OCI-LY3 (cell line): ENCODE data around the gene APOL5.

Source experiments
- EZH2phosphoT487 ChIP-seq: fragments of 200-600 bp; shearing (Covaris generic); IDR thresholded peaks from 2 replicates; pipeline ENCODE4 v1.6.1; 2018; ENCODE audit warnings: antibody characterized with exemption, mixed run types, low read depth
- TF ChIP-seq, protein P1 (sequence below): fragments of 200-600, 300-600 bp; sonication (generic); IDR thresholded peaks from 2 replicates; pipeline ENCODE4 v1.5.1; 2014; ENCODE audit warnings: antibody characterized with exemption, low read length, low read depth

DNA sequence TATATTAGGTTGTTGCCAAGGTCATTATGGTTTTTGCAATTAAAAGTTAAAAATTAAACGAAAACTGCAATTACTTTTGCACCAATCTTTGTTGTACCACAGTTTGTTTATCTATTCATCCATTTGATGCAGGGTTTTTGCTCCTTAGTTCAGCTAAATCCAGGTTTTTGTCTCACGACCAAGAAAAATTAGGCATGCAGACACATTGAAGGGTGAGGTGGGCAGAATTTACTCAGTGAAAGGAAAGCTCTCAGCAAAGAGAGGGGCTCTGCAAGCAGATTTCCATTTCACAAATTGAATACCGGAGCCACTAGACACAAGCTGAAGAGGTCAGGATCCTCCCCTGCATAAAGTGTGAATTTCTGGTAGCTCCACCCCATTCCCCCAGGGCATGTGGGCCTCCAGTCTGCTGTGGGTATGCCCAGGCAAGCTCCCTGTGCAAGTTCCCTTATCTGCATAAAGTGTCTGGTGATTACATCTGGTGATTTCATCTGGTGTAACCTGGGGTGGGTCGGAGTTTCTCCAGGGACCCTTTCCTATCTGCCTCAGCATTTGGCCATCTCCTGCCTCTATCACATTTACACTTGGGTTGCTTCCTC is 36.1 kb upstream of the APOL5 start:
- TF ChIP-seq, protein P1, sequence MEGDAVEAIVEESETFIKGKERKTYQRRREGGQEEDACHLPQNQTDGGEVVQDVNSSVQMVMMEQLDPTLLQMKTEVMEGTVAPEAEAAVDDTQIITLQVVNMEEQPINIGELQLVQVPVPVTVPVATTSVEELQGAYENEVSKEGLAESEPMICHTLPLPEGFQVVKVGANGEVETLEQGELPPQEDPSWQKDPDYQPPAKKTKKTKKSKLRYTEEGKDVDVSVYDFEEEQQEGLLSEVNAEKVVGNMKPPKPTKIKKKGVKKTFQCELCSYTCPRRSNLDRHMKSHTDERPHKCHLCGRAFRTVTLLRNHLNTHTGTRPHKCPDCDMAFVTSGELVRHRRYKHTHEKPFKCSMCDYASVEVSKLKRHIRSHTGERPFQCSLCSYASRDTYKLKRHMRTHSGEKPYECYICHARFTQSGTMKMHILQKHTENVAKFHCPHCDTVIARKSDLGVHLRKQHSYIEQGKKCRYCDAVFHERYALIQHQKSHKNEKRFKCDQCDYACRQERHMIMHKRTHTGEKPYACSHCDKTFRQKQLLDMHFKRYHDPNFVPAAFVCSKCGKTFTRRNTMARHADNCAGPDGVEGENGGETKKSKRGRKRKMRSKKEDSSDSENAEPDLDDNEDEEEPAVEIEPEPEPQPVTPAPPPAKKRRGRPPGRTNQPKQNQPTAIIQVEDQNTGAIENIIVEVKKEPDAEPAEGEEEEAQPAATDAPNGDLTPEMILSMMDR: no peak
- TF ChIP-seq EZH2phosphoT487: no peak
